Measurements from ENCODE around the gene NDUFS2. TPM values are rescaled to one million over a fixed set of nuclear protein-coding genes. Genes with fewer than 3 reads are reported as not detected.
"Not testable (repeated sequence)": the region's sequence is repeated elsewhere in the genome, so short reads cannot be mapped to it uniquely, and the experiment has no call there.

The NDUFS2 gene
- total RNA-seq, 2 donors from 2014 or later: 169 to 198 TPM

DNA sequence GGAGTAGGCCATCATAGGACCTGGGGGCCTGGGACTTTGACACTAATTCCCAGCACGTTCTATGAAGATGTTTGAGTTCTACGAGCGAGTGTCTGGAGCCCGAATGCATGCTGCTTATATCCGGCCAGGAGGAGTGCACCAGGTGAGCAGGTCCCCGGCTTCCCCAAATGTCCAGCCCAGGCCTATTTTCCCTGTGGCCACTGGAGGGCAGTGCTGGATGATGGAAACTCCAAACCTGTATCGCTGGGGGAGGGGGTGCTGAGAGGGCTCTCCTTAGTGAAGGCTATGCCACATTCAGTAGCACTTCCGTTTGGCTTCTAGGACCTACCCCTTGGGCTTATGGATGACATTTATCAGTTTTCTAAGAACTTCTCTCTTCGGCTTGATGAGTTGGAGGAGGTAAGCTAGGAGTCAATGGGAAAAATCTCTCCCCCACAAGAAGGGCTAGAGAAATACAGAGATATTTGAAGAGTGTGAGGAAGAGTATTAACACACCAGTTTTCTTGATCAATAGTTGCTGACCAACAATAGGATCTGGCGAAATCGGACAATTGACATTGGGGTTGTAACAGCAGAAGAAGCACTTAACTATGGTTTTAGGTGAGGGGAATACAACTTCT lies 7.7 kb downstream of the NDUFS2 start:
- intact Hi-C loops (cut with DNase I): loop anchor here in 1 of 2 donors (2.0 kb wide), 1 partner anchor 15 kb away; no protein-coding TSS in a partner anchor
- ATAC-seq (peak; percentile 63 to 75), DNase-seq (peak; percentile 85)

DNA sequence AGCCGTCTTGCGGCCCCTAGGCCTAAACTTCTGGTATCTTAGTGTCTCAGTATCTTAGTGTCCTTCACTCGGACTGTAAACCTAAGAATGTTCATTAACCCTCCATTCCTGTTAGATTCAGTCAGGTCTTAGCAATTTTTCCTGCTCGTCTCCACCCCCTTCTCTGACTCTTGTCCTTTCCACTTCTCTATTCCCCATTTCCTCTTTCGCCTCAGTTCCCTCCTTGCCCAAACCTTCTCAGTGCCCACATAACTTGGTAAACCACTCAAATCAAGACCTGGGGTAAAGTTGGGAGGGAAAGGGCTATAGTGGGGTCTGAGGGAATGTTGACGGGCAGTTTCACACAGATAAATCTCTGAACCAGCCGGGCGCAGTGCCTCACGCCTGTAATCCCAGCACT lies 12.2 kb downstream of the NDUFS2 start:
- peak in 1 of 2 donors; percentile 3 for ATAC-seq
- DNase-seq: no peak
- intact Hi-C loops (cut with DNase I): no loop called here

- ATAC-seq: peak; percentile 43 to 68
- DNase-seq: peak; percentile 68
- intact Hi-C loops (cut with DNase I): no loop called here
These were observed 12.9 kb downstream of the NDUFS2 start, which contains the start of gene FCER1G for GRCh38 chr1:161215076-161215475. FCER1G (plus strand) TSS chr1:161215295; CDS start chr1:161215322, 27 bp downstream.

- DNase-seq (peak; percentile 36), ATAC-seq (peak; percentile 58 to 78)
- intact Hi-C loops (cut with DNase I): no loop called here
These were observed 15.0 kb downstream of the NDUFS2 start for GRCh38 chr1:161216945-161217712.

DNA sequence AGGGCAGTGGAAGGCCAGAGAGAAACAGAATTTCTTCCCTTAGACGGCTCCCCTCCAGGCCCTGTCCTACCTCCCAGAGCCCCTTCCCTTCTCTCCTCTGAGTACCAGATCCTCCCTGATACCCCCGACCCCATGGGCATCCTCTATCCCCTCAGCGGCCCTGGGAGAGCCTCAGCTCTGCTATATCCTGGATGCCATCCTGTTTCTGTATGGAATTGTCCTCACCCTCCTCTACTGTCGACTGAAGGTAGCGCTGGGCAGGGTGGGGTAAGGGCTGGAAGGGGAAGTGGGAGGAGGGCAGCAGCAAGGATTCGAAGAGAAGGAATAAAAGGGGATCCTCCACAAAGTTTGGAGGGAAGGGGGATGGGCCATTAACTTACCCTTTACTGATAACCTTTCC lies 15.7 kb downstream of the NDUFS2 start:
- ATAC-seq (peak in 1 of 2 donors; percentile 8), DNase-seq (no peak)
- intact Hi-C loops (cut with DNase I): no loop called here

DNA sequence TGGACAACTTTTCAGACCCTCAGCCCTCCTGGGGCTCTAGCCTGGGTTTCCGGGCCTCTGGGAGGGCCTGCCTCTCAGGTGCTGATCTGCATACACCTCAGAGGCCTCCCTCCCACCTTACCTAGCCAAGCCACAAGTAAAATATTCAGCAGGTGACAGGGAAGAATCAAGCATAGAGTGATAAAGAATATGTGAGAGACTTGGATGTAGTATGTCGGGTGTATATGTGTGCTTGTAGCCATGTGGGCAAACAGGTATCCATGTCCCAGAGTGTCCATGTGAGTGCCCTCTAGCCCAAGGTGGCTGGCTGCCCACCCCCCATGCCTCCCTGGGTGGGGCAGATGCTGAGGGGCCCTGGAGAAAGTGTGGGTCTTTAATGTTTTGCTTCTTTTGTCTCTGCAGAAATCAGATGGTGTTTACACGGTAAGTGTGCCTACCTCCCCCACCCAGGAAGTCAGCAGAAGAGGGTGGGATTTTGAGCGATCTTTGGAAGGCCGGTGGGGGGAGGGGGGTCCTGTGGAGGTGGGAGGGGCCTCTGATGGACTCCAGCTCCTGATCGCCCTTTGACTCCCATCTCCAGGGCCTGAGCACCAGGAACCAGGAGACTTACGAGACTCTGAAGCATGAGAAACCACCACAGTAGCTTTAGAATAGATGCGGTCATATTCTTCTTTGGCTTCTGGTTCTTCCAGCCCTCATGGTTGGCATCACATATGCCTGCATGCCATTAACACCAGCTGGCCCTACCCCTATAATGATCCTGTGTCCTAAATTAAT lies 16.3 kb downstream of the NDUFS2 start:
- intact Hi-C loops (cut with DNase I): no loop called here
- ATAC-seq: no peak
- no peak for DNase-seq

- no peak for DNase-seq
- no peak for ATAC-seq
- intact Hi-C loops (cut with DNase I): no loop called here
These were observed 17.1 kb downstream of the NDUFS2 start for GRCh38 chr1:161219078-161219892.

GRCh38 chr1:161220002-161220401 lies 17.8 kb downstream of the NDUFS2 start:
- ATAC-seq (no peak), DNase-seq (no peak)
- intact Hi-C loops (cut with DNase I): loop anchor here (5.0 to 10.0 kb wide), 2 partner anchors 92 to 165 kb away; partner anchors contain the start of gene SDHC (in 1 of the 2)

DNA sequence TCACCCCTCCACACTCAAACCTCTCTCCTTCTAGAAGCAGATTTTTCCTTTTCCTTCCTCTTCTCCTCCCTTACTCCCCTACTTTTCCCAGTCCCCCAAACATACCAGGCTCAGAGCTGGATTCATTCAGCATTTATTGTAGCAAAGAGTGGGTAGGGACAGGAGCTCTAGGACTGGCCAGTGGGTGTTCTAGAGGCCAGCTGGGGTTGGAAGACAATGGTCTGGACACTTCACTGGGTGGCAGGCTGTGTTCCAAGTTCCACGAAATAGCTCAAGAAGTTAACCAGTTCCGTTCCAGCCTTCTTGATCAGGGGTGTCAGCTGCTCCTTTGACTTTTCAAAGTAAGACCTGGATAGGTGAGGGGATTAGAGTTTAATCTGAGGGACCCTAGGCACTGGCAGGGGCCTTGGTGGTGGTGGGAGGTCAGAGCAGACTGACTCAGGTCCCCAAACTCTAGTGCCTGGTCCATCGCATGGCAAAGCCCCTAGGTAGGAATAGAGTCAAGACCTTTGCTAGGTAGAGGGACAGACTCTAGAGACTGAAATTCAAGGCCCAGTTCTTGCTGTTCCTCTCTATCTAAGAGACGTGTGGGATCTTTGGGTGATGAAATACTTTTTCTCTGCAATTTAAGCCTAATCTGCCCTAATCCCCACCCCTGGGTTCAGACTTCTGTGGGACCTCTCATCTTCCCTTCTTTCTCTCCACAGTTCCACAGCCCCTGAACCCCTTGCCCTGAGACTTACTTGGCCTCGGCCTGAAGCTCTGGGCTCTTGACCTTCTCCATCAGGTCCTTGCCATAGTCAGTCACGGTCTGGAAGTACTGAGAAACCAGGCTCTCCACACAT lies 20.2 kb downstream of the NDUFS2 start:
- intact Hi-C loops (cut with DNase I): loop anchor here (5.0 to 10.0 kb wide), 2 partner anchors 90 to 162 kb away; partner anchors contain the start of gene SDHC (in 1 of the 2)
- DNase-seq: peak; percentile 11
- ATAC-seq: no peak

- no peak for ATAC-seq
- DNase-seq: no peak
- intact Hi-C loops (cut with DNase I): loop anchor here (2.0 to 10.0 kb wide), 3 partner anchors 15 to 161 kb away; partner anchors contain the start of gene SDHC (in 1 of the 2)
These were observed 21.9 kb downstream of the NDUFS2 start for GRCh38 chr1:161223805-161224694.

DNA sequence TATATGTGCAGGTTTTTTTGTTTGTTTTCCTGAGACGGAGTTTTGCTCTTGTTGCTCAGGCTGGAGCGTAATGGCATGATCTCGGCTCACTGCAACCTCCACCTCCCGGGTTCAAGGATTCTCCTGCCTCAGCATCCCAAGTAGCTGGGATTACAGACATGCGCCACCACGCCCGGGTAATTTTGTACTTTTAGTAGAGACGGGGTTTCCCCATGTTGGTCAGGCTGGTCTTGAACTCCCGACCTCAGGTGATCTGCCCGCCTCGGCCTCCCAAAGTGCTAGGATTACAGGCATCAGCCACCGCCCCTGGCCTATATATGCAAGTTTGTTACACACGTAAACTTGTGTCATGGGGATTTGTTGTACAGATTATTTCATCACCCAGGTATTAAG lies 22.5 kb downstream of the NDUFS2 start:
- intact Hi-C loops (cut with DNase I): loop anchor here (2.0 to 10.0 kb wide), 3 partner anchors 16 to 160 kb away; partner anchors contain the start of gene SDHC (in 1 of the 2)

DNA sequence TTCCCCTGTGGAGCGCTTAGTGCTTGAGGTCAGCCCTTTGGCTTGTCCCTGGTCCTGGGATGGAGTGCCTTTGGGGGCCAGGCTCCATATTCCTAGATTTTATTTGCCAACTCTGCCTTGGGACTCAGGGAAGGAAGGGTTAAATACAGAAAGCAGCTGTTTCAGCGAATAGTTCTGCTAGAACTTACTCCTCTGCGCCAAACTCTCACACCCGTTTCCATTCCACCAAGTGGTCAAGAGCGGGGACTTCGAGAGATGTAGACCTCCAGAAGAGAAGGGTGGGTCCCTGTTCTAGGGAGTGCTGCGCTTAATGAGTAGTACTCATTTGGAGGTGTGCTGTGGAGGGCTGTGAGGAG lies 23.0 kb downstream of the NDUFS2 start:
- intact Hi-C loops (cut with DNase I): loop anchor here (2.0 to 10.0 kb wide), 2 partner anchors 16 to 160 kb away; no protein-coding TSS in a partner anchor

More for the DNA sequence above, 22.5 kb downstream of the NDUFS2 start:
- not testable (repeated sequence) for ATAC-seq, DNase-seq

DNA sequence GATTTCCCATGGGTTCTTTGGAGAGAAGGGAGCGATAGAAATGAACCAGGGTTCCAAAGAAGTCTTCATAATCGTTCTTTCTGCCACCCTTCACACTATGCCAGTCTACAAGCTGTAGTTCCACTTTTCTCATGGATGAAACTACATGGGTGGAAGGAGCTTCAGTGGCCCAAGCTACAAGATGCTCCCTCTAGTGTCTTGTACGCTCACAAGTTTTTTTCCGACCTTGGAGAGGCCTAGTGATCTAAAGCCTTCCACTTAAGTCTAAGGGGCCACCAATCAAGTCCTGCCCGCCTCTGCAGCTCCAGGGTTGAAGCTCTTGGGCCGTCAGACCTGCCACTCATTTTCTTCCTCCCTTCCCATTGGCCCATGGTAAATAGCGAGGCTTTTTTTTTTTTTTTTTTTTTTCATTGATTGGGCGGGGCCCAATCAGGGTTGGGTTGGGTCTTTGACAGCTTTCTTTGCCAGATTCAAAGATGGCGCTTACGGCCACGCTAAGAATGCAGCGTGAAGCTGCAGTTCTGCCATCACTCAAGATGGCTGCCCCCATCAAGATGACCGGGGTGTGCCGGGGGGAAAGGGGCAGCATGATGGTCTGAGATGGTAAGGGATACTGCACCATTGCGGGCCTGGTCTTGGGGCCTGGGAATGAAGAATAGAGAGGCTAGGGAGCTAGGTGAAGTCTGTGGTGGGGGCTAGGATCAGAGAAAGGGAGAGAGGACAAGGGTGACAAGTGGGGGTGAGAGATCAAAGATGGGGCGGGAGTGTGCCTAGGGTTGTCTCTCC lies 23.6 kb downstream of the NDUFS2 start, which contains the start of gene TOMM40L:
TSS of gene TOMM40L (plus strand) at position 527 of the 786 bp plus-strand sequence. CDS start 430 bp downstream, outside the sequence.
- intact Hi-C loops (cut with DNase I): loop anchor here (2.0 to 10.0 kb wide), 3 partner anchors 17 to 159 kb away; no protein-coding TSS in a partner anchor
- peak; percentile 94 for DNase-seq
- peak; percentile 97 for ATAC-seq

More for the DNA sequence above, 23.0 kb downstream of the NDUFS2 start:
- ATAC-seq: no peak
- DNase-seq: no peak

GRCh38 chr1:161226320-161226711 lies 24.1 kb downstream of the NDUFS2 start:
- intact Hi-C loops (cut with DNase I): loop anchor here (2.0 to 10.0 kb wide), 2 partner anchors 156 to 158 kb away; no protein-coding TSS in a partner anchor
- DNase-seq: no peak
- peak in 1 of 2 donors; percentile 0 for ATAC-seq

- no peak for DNase-seq
- intact Hi-C loops (cut with DNase I): loop anchor here (2.0 to 10.0 kb wide), 2 partner anchors 156 to 158 kb away; no protein-coding TSS in a partner anchor
- no peak for ATAC-seq
These were observed 24.6 kb downstream of the NDUFS2 start for GRCh38 chr1:161226759-161227158.
